Measurements from ENCODE around the gene MBD3. TPM values are rescaled to one million over a fixed set of nuclear protein-coding genes. Genes with fewer than 3 reads are reported as not detected.

The MBD3 gene
- total RNA-seq, 2 donors from 2014 or later = 71.5 to 128 TPM

DNA sequence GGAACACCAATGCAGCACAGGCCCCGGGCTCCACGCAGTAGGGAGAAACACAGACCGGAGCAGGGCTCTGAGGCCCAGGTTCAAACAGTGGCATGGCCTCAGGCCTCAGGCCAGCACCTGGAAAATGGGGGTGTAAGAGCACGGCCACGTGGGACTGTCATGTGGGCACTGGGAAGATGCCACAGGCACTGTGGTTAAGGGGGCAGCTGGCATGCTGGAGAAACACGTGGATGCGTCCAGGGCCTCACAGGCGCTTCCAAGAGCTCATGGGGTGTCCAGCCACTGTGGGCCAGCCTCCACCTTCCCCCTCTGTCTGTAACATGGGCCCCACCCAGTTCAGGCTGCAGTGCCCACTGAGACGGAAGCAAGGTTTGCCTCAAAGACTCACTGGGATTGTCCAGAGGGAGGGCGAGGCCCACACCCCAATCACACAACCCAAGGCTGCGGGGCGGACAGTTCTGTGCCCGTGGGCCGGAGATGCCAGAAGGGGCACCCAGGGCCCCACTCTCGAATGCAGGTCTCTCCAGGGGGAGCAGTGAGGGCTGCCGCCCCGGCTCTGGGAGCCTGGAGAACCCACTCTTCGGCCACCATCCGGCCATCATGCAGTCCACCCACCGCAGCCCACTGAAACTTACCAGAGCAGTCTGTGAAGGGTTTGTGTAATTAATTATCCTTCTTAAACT is 6.3 kb upstream of the MBD3 start:
- Mint-ChIP-seq H3K27me3 (no peaks in the 10 kb centered on the region), H3K4me3 (no peak overlapping the region), H3K27ac (no peak overlapping the region), H3K9me3 (no peaks in the 10 kb centered on the region), H3K36me3 (ENCODE audit: low read depth) (peaks cover 57% of the 10 kb centered on the region), H3K4me1 (no peaks in the 10 kb centered on the region)
- ATAC-seq (replicated peaks) = no peak

DNA sequence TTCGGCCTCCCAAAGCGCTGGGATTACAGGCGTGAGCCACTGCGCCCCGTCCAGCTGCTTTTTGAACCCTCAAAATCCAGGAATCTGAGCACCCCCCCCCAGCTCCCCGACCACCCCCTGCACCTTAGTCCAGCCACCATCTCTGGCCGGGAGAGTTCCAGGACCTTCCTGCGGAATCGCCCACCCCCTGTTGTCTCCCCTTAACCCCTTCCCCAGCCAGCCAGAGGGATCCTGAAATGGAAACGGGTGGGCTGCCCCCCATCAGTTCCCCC is 772 bp upstream of the MBD3 start:
- no peak for ATAC-seq (replicated peaks)
- H3K4me1 Mint-ChIP-seq = no peaks in the 10 kb centered on the region
- no peaks in the 10 kb centered on the region for H3K9me3 Mint-ChIP-seq
- peak overlapping the region; percentile 95 for H3K4me3 Mint-ChIP-seq
- no peaks in the 10 kb centered on the region for H3K27me3 Mint-ChIP-seq
- H3K36me3 Mint-ChIP-seq (ENCODE audit: low read depth) = peaks cover 64% of the 10 kb centered on the region
- H3K27ac Mint-ChIP-seq = peak overlapping the region; percentile 75

DNA sequence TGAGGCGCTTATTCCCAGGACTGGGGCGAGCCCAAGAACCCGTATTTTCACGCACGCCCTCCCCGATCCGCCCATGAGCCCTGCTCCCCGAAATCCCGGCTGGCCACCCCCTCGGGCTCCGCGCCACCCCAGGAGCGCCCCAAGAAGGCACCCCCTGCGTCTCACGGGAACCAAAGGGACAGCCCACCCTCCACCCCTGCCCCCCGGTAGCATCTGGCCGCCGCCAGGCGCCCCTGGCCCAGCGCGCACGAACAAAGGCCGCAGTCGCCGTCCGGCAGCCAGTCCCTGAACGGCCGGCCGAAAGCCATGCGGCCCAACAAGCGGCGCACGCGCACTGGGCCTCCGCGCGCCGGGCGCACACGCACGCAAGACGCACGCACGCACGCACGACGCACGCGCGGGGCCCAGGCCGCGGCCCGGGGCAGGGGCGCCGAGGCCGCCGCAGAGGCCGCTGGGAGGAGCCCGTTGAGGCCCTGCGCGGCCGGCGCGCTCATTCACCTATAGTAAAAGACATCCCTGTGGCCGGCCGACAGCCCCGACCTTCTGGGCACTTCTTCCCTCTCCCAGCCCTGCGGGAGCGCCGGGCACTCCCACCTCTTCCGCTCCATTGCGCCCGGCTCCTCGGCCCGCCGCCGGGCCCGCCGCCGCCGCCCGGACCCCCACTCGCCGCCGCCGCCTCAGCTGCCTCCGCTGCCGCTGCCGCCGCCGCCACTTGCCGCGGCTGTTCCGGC is 476 bp downstream of the MBD3 start:
- no peaks in the 10 kb centered on the region for H3K9me3 Mint-ChIP-seq
- peak overlapping the region; percentile 91 for H3K27ac Mint-ChIP-seq
- ATAC-seq (replicated peaks) = peak; percentile 91
- peaks cover 57% of the 10 kb centered on the region for H3K36me3 Mint-ChIP-seq (ENCODE audit: low read depth)
- H3K27me3 Mint-ChIP-seq = no peaks in the 10 kb centered on the region
- H3K4me3 Mint-ChIP-seq = peak overlapping the region; percentile 95
- no peaks in the 10 kb centered on the region for H3K4me1 Mint-ChIP-seq

DNA sequence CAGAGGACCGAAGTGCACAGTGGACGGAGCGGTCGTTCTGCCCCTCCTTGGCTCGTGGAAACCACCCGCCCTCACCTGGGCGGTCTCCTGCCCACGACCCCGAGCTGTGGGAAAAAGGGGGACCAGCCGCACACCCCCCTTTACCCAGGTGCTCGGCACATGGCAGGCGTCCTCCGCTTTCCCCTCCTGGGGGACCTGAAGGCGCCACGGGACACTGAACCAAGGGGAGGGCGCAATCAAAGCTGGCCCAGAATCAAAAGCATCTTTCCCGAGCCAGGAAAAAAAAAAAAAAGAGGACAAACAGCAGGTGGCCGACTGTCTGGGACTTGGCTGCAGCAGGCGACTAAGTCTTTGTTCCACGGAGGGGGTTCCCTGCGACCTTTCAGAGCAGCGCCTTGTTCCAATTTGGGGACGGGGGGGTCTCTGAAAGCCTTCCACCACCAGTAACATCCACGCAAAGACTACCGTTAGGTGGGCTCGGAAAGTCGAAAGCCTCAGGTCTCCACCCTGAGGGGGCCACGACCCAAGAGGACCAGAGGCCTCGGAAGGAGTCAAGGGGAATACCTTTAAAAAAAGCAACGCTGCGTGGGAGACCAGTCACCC is 1.1 kb downstream of the MBD3 start:
- ATAC-seq (replicated peaks) = no peak
- H3K9me3 Mint-ChIP-seq = no peaks in the 10 kb centered on the region
- peaks cover 51% of the 10 kb centered on the region for H3K36me3 Mint-ChIP-seq (ENCODE audit: low read depth)
- H3K4me1 Mint-ChIP-seq = no peaks in the 10 kb centered on the region
- peak overlapping the region; percentile 91 for H3K27ac Mint-ChIP-seq
- H3K27me3 Mint-ChIP-seq = no peaks in the 10 kb centered on the region
- peak overlapping the region; percentile 95 for H3K4me3 Mint-ChIP-seq

DNA sequence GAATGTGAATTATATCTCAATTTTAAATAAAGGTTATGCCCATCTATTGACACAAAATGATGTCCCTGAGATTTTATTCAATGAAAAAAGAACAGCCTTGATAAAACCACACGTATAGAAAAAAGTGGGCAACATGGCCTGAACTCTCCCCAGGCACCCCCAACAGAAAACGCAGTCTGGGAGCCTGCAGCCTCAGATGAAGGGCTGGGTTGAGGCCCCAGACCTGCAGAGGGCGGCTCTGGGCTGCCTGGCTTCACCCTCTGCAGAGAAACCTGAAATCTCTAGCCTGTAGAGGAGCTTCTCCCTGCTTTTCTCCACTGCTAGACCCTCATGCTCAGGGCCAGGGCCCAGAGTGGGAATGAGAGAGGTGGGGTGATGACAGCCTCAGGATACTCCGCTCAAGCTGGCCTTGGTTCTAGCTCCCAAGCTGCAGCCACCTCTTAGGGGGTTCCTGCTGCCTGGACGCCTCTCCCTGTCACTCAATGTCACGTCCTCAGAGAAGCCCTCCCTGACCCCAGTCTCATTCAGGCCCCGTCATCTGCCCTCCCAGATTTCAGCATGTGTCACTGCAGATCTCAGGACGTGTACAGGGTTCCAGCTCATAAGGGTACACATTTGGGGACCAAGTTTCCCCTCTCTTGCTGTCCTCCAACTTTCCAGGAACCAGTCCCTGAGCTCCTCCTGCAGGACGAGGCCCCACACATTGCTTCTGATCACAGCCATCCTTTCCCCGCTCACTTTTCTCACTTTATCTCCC is 1.8 kb downstream of the MBD3 start:
- no peaks in the 10 kb centered on the region for H3K27me3 Mint-ChIP-seq
- H3K4me1 Mint-ChIP-seq = no peaks in the 10 kb centered on the region
- peak overlapping the region; percentile 95 for H3K4me3 Mint-ChIP-seq
- no peaks in the 10 kb centered on the region for H3K9me3 Mint-ChIP-seq
- peak overlapping the region; percentile 91 for H3K27ac Mint-ChIP-seq
- H3K36me3 Mint-ChIP-seq (ENCODE audit: low read depth) = peaks cover 54% of the 10 kb centered on the region
- no peak for ATAC-seq (replicated peaks)

DNA sequence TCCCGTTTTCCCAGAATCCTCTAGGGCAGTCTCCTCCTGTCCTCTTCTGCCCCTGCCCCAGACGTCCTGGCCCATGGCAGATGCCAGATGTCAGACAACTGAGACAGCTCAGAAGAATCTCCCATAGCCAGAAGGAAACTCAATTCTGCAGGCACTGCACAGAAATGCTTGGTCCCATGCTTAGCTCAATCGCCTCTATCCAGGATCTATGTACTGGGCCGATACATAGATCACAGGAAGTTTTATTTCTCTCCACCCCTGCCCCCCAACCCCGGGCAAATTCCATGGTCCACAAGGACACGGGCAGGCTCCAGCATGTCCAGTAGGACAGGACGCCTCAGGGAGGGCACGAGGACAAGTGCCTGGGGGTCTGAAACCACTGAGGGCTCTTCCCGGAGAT is 4.8 kb downstream of the MBD3 start:
- Mint-ChIP-seq H3K4me1 (no peaks in the 10 kb centered on the region), H3K4me3 (no peak overlapping the region), H3K27me3 (no peaks in the 10 kb centered on the region), H3K36me3 (ENCODE audit: low read depth) (peaks cover 65% of the 10 kb centered on the region), H3K27ac (no peak overlapping the region), H3K9me3 (no peaks in the 10 kb centered on the region)
- ATAC-seq (replicated peaks) = no peak

DNA sequence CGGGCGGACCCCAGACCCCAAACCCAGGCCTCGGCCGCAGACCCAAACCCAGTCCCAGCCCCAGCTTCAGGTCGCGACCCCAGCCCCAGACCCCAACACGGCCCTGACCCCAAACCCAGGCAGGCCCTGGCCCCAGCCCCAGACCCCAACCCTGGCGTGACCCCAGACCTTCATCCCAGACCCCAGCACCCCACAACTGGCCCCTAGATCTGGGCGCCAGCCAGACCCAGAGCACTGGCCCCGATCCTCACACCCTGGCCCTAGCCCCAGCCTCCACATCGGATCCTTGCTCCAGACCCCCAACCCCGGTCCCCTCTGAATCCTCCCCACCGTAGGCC is 7.5 kb downstream of the MBD3 start:
- ATAC-seq (replicated peaks) = no peak
- Mint-ChIP-seq H3K4me1 (no peaks in the 10 kb centered on the region), H3K36me3 (ENCODE audit: low read depth) (peaks cover 75% of the 10 kb centered on the region), H3K27ac (no peak overlapping the region), H3K27me3 (no peaks in the 10 kb centered on the region), H3K4me3 (no peak overlapping the region), H3K9me3 (no peaks in the 10 kb centered on the region)

DNA sequence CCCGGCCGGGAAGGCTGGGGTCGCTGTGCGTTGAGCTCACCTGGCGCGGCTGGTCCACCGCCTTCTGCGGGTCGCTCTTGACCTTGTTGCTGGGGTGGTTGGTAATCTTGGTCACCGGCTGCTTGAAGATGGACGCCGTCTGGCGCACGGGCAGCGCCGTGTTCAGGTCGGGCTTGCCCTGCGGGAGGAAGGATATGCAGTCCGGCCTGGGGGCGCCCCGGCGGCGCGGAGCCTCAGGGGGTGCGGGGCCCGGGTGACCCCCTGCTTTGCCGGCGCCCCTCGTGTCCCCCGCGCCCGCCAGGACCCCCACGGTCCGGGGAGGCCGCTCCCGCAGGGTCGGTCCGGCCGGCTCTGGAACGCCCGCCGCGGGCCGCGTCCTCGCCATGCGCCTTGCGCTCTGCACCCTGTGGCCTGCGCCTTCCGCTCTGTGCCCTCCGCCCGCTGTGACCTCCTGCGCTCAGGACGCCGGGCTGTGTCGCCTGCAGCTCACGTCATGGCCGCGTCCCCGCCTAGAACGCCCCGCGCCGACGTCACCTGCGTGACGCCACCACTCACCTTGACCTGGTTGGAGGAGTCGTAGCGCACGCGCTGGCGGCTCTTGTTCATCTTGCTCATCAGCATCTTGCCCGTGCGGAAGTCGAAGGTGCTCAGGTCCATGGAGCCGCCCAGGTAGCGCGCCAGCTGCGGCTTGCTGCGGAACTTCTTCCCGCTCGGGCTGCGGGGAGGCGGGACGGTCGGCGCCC is 8.0 kb downstream of the MBD3 start:
- no peaks in the 10 kb centered on the region for H3K27me3 Mint-ChIP-seq

DNA sequence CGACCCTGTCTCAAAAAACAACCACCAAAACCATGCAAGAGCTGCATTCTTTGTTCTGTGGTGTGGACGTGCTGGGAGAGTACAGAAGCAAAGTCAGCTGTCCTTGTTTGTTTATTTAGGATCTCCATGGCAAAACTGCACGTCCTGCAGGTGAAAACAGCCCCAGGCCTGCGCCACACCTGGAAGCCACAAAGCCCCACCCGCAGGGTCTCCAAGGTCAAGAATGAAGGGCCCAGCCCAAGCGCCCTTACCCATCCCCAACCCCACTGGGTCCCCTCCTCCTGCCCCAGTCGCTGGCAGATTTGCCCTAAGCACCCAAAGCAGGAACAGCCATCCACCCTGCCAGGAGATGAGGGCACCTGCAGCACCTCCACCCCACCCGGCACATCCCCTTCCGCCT is 10.5 kb downstream of the MBD3 start:
- Mint-ChIP-seq H3K27me3 (no peaks in the 10 kb centered on the region), H3K9me3 (no peaks in the 10 kb centered on the region), H3K27ac (no peak overlapping the region), H3K4me3 (no peak overlapping the region), H3K4me1 (no peaks in the 10 kb centered on the region), H3K36me3 (ENCODE audit: low read depth) (peaks cover 76% of the 10 kb centered on the region)
- ATAC-seq (replicated peaks) = no peak

More for the DNA sequence above, 8.0 kb downstream of the MBD3 start:
- Mint-ChIP-seq H3K9me3 (no peaks in the 10 kb centered on the region), H3K27ac (no peak overlapping the region), H3K36me3 (ENCODE audit: low read depth) (peaks cover 75% of the 10 kb centered on the region), H3K4me3 (no peak overlapping the region), H3K4me1 (no peaks in the 10 kb centered on the region)
- ATAC-seq (replicated peaks) = no peak

DNA sequence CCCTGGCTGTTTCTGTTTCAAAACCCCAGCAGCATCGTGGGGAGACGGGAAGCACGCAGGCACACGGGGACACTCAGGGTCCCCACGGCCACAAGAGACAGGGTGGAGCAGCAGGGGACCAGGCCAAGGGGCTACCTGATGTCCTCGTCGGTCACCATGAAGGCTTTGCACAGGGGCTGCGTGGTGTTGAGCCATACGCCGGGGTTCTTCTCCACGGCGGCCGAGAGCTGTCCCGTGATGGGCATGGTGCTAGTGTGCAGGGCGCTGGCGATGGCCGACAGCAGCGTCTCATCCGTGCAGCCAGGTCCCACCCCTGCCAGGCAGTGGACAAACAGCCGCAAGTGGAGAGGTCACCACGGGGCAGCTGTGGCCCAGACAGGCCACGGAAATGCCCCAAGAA is 11.7 kb downstream of the MBD3 start:
- Mint-ChIP-seq H3K27ac (no peak overlapping the region), H3K27me3 (no peaks in the 10 kb centered on the region), H3K4me3 (no peak overlapping the region), H3K4me1 (no peaks in the 10 kb centered on the region), H3K36me3 (ENCODE audit: low read depth) (peaks cover 74% of the 10 kb centered on the region), H3K9me3 (no peaks in the 10 kb centered on the region)
- ATAC-seq (replicated peaks) = no peak

DNA sequence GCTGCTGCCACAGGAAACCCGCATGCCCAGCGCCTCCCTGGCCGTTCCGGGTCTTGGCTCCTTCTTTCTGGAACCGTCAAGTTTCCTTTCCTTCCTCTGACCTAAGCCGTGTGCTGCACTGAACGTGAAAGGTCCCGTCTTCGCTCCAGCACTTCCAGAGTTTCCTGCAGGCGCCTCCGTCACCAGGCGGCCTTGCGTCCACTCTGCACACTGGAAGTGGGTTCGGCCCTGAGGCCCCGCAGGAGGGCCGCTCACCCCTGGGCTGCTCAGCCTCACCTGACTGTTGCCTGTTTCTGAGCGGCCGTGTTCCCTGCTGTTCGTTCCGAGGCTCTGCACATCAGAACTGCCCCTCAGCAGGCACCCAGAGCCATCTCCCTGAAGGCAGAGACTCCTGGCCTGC is 12.3 kb downstream of the MBD3 start:
- ATAC-seq (replicated peaks) = no peak
- H3K4me3 Mint-ChIP-seq = no peak overlapping the region
- H3K4me1 Mint-ChIP-seq = no peaks in the 10 kb centered on the region
- H3K27me3 Mint-ChIP-seq = no peaks in the 10 kb centered on the region
- H3K9me3 Mint-ChIP-seq = no peaks in the 10 kb centered on the region
- peaks cover 68% of the 10 kb centered on the region for H3K36me3 Mint-ChIP-seq (ENCODE audit: low read depth)
- H3K27ac Mint-ChIP-seq = no peak overlapping the region

DNA sequence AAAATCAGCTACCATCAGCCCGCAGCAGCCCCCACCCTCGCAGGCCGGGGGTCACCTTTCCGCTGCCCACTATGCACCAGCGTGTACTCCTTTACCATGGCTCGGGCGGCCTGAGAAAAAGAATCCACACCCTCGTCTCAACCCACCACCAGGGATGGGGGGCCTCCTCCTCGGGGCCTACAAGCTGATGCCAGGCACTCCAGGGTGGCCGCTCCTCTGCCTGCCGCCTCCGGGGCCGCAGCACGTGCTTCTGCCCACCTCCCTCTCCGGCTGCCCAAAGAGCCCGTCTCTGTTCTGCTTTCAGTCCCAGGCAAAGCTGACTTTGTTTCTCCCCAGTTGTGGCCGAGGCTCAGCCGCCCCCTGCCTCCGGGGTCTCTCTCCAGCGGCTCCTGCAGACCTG is 13.4 kb downstream of the MBD3 start:
- no peaks in the 10 kb centered on the region for H3K9me3 Mint-ChIP-seq
- peaks cover 57% of the 10 kb centered on the region for H3K36me3 Mint-ChIP-seq (ENCODE audit: low read depth)
- H3K4me1 Mint-ChIP-seq = no peaks in the 10 kb centered on the region
- H3K27ac Mint-ChIP-seq = no peak overlapping the region
- no peak for ATAC-seq (replicated peaks)
- no peaks in the 10 kb centered on the region for H3K27me3 Mint-ChIP-seq
- H3K4me3 Mint-ChIP-seq = no peak overlapping the region

DNA sequence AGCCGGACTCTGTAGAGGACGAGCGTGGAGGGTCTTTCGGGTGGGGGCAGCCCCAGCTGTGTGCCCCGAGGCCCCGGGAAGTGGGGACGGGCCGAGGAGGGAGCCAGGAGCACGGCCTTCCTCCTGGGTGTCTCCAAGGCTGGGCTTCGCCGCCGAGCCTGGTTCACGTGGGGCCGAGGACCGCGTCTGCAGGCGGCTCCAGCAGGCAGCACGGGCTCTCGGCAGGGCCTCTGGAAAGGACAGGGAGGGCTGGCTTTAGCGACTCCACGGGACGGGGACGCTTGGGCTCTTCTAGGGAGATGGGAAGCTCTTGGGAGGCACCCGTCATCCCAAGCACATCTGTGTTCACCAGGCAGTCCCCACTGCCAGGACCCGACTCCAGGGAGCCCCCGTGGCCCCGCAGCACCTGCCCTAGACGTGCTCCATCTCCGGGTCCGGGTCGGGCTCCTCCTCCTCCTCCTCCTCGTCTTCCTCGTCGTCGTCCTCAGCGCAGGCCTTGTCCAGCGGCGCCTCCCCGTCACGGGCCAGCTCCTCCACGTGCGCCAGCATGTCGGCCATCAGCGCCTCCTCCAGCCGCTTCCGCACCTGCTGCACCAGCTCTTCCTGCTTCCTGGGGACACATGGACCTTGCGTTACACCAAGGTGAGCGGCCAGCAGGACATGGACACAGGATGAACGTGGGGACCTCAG is 14.6 kb downstream of the MBD3 start:
- no peak for ATAC-seq (replicated peaks)
- peaks cover 45% of the 10 kb centered on the region for H3K36me3 Mint-ChIP-seq (ENCODE audit: low read depth)
- no peaks in the 10 kb centered on the region for H3K9me3 Mint-ChIP-seq
- H3K27ac Mint-ChIP-seq = no peak overlapping the region
- no peaks in the 10 kb centered on the region for H3K4me1 Mint-ChIP-seq
- no peak overlapping the region for H3K4me3 Mint-ChIP-seq
- no peaks in the 10 kb centered on the region for H3K27me3 Mint-ChIP-seq

Measured in activated T-helper 17 cell treated with anti-CD3 and anti-CD28 coated beads, Interleukin-2, amount 50 U/mL, for 72 hours (primary cell).